HepG2 (cell line): Measurements from ENCODE around the gene SUMO1. TPM values are rescaled to one million over a fixed set of nuclear protein-coding genes. Genes with fewer than 3 reads are reported as not detected.

Experiments used
- BRCA1 ChIP-seq: sonication (generic); formaldehyde crosslinking; IDR thresholded peaks from 2 replicates; pipeline ENCODE4 v1.4.0; 2020; ENCODE audit warnings: missing genetic modification reagents
- JARID2 ChIP-seq: sonication (generic); formaldehyde crosslinking; IDR thresholded peaks from 2 replicates; pipeline ENCODE4 v1.8.1; 2023; ENCODE audit warnings: missing genetic modification reagents, inconsistent platforms; ENCODE audit not compliant: insufficient replicate concordance
- KMT2A ChIP-seq: sonication (generic); formaldehyde crosslinking; IDR thresholded peaks from 2 replicates; pipeline ENCODE4 v1.4.0; 2020; ENCODE audit warnings: missing genetic modification reagents
- MEF2D ChIP-seq: sonication (generic); formaldehyde crosslinking; IDR thresholded peaks from 2 replicates; pipeline ENCODE4 v1.5.1; 2020; ENCODE audit warnings: mild to moderate bottlenecking, missing genetic modification reagents
- MTERF4 ChIP-seq: sonication (generic); formaldehyde crosslinking; IDR thresholded peaks from 2 replicates; pipeline ENCODE4 v1.8.0; 2023; ENCODE audit warnings: mild to moderate bottlenecking, missing genetic modification reagents
- NCOR1 ChIP-seq: fragments of 200-600 bp; sonication (generic); IDR thresholded peaks from 2 replicates; pipeline ENCODE4 v1.7.0; 2017; ENCODE audit warnings: antibody characterized with exemption, low read length, borderline replicate concordance
- NR0B2 ChIP-seq: sonication (generic); formaldehyde crosslinking; IDR thresholded peaks from 2 replicates; pipeline ENCODE4 v1.4.0; 2020; ENCODE audit warnings: mild to moderate bottlenecking, missing genetic modification reagents
- POLR2AphosphoS2 ChIP-seq: IDR thresholded peaks from 2 replicates; pipeline ENCODE4 v1.6.1; 2011; ENCODE audit warnings: low read depth, low read length, improper control_type of control experiment
- STAT5B ChIP-seq: sonication (generic); formaldehyde crosslinking; IDR thresholded peaks from 2 replicates; pipeline ENCODE4 v1.4.0; 2020; ENCODE audit warnings: missing genetic modification reagents
- SUZ12 ChIP-seq: fragments of 150-350 bp; IDR thresholded peaks from 2 replicates; pipeline ENCODE4 v1.6.1; 2014; ENCODE audit warnings: low read depth, low read length
- TEAD2 ChIP-seq: sonication (generic); formaldehyde crosslinking; IDR thresholded peaks from 2 replicates; pipeline ENCODE4 v1.9.0; 2021; ENCODE audit warnings: missing genetic modification reagents
- ZBTB1 ChIP-seq: sonication (generic); formaldehyde crosslinking; IDR thresholded peaks from 2 replicates; pipeline ENCODE4 v1.4.0; 2020; ENCODE audit warnings: missing genetic modification reagents, borderline replicate concordance
- ZNF207 ChIP-seq: fragments of 450-650 bp; IDR thresholded peaks from 2 replicates; pipeline ENCODE4 v1.6.1; 2016; ENCODE audit warnings: antibody characterized with exemption, borderline replicate concordance
- ZNF263 ChIP-seq: sonication (generic); formaldehyde crosslinking; IDR thresholded peaks from 2 replicates; pipeline ENCODE4 v1.4.0; 2020; ENCODE audit warnings: missing genetic modification reagents
- ZNF343 ChIP-seq: sonication (generic); formaldehyde crosslinking; IDR thresholded peaks from 2 replicates; pipeline ENCODE4 v1.4.0; 2020; ENCODE audit warnings: mild to moderate bottlenecking, missing genetic modification reagents
- ZNF564 ChIP-seq: sonication (generic); formaldehyde crosslinking; IDR thresholded peaks from 2 replicates; pipeline ENCODE4 v1.8.1; 2023; ENCODE audit warnings: mild to moderate bottlenecking, missing genetic modification reagents
- ZNF574 ChIP-seq: sonication (generic); formaldehyde crosslinking; IDR thresholded peaks from 2 replicates; pipeline ENCODE4 v1.4.0; 2020; ENCODE audit warnings: missing genetic modification reagents
- ZNF589 ChIP-seq: sonication (generic); formaldehyde crosslinking; conservative IDR thresholded peaks from 2 replicates; pipeline ENCODE4 v1.8.0; 2022; ENCODE audit warnings: mild to moderate bottlenecking, moderate library complexity, missing genetic modification reagents
- ZNF660 ChIP-seq: sonication (generic); formaldehyde crosslinking; IDR thresholded peaks from 2 replicates; pipeline ENCODE4 v1.5.1; 2020; ENCODE audit warnings: mild to moderate bottlenecking, low read depth, missing genetic modification reagents, borderline replicate concordance
- ZNF672 ChIP-seq: sonication (generic); formaldehyde crosslinking; IDR thresholded peaks from 2 replicates; pipeline ENCODE4 v1.8.1; 2022; ENCODE audit warnings: missing genetic modification reagents
- ZNF703 ChIP-seq: sonication (generic); formaldehyde crosslinking; IDR thresholded peaks from 2 replicates; pipeline ENCODE4 v1.5.1; 2020; ENCODE audit warnings: missing genetic modification reagents, mild to moderate bottlenecking, moderate library complexity, borderline replicate concordance
- ZNF75D ChIP-seq: sonication (generic); formaldehyde crosslinking; IDR thresholded peaks from 2 replicates; pipeline ENCODE4 v1.8.1; 2023; ENCODE audit warnings: missing genetic modification reagents, mild to moderate bottlenecking, borderline replicate concordance
- ZNF768 ChIP-seq: sonication (generic); formaldehyde crosslinking; IDR thresholded peaks from 2 replicates; pipeline ENCODE4 v1.4.0; 2020; ENCODE audit warnings: missing genetic modification reagents
- polyA plus RNA-seq, 8 experiments: library from polyadenylated mRNA; depleted of rRNA in 3 of 8; stranded (reverse) in 7 of 8; unstranded in 1 of 8; fragments of >200 nt; fragmentation: Illumina TruSeq in 4 of 8; extraction: Trizol in 4 of 8; gene quantifications; 2 replicates each; pipeline versions ENCODE4 v1.2.1 to v1.2.3, GENCODE V29; 2011 to 2016; ENCODE audit warnings: low read depth in 4 of 8, missing spikeins in 1 of 8, mixed read lengths in 1 of 8; ENCODE audit not compliant: insufficient read depth in 1 of 8
- total RNA-seq, 5 experiments: library from RNA; depleted of rRNA; stranded (reverse); fragments of >200 nt; fragmentation: Illumina TruSeq; extraction: Trizol; gene quantifications; 2 replicates each; pipeline ENCODE4 v1.2.3, GENCODE V29; 2016; ENCODE audit warnings: low read depth in 1 of 5
- TF ChIP-seq, protein P1 (sequence below): sonication (generic); formaldehyde crosslinking; IDR thresholded peaks from 2 replicates; pipeline ENCODE4 v1.5.0; 2020; ENCODE audit warnings: missing genetic modification reagents
- TF ChIP-seq, protein P2 (sequence below): sonication (generic); formaldehyde crosslinking; IDR thresholded peaks from 2 replicates; pipeline ENCODE4 v1.8.1; 2023; ENCODE audit warnings: missing genetic modification reagents, mild to moderate bottlenecking, borderline replicate concordance

Gene SUMO1
- total and polyA plus RNA-seq, 2 of the 13 experiments (the other 11 are each of a cell fraction or from before 2014, with no cell fraction given) = 101 to 173 TPM

DNA sequence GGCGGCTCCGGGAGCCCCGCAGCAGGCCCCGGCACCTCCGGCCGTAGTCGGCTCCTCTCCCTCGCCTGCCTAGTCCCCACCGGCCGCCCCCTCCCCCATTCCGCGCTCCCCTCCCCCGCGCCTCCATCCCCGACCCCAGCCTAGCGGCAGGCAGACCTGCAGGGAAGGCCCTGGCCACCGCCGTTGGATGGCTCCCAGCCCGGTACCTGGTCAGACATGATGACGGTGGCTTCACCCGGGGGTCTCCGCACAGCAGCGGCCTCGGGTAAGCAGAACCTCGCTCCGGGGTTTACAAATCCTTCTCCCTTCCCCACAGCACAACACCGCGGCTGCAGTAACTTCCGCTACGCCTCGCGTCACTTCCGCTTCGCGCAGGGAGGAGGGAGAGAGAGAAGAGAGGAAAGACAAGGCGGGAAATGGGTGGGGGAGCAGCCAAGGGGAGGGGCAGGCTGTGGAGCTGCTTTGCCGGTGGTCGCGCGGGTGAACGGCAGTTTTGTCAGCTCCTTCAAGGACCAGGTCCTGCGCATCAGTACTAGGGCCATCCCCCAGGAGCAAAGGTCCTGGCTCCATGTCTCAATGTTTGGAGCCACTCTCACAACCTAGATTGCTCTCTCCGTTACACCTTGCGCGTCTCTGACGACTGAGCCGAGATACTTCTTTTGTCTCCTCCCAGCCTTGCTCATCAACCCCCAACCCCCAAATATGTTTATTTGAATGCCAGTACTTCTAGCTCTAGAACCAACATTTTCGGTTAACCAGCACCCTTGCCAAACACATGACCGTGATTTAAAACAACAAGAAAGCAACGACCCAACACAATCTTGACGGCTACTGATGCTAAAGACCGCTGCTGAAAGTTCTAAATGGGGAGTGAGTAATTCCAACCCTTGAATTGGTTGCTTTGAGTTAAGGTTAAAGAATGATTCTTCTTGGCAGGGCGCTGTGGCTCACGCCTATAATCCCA is at the start of gene SUMO1 (continued):
- TF ChIP-seq ZNF672 (CRISPR knock-in tag) = no peak
- no peak; the same call in 1 of the 2 replicates for TF ChIP-seq ZNF564 (CRISPR knock-in tag)
- TF ChIP-seq NCOR1 = no peak
- TF ChIP-seq, protein P1, sequence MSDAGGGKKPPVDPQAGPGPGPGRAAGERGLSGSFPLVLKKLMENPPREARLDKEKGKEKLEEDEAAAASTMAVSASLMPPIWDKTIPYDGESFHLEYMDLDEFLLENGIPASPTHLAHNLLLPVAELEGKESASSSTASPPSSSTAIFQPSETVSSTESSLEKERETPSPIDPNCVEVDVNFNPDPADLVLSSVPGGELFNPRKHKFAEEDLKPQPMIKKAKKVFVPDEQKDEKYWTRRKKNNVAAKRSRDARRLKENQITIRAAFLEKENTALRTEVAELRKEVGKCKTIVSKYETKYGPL (CRISPR knock-in tag) = 0 out of 2 replicates have a peak, but pooled peaks have one; percentile 21
- no peak for TF ChIP-seq ZBTB1 (CRISPR knock-in tag)
- no peak for TF ChIP-seq POLR2AphosphoS2
- no peak for TF ChIP-seq SUZ12
- TF ChIP-seq, protein P2, sequence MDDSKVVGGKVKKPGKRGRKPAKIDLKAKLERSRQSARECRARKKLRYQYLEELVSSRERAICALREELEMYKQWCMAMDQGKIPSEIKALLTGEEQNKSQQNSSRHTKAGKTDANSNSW = no peak; the same call in 1 of the 2 replicates
- TF ChIP-seq NR0B2 (CRISPR knock-in tag) = peak; percentile 83
- TF ChIP-seq ZNF660 (CRISPR knock-in tag) = no peak
- TF ChIP-seq KMT2A (CRISPR knock-in tag) = peak; percentile 69; the same call in 1 of the 2 replicates
- no peak for TF ChIP-seq ZNF207
- TF ChIP-seq ZNF343 = no peak
- TF ChIP-seq TEAD2 (CRISPR knock-in tag) = no peak
- no peak for TF ChIP-seq ZNF75D
- TF ChIP-seq ZNF703 = no peak
- peak; percentile 47 for TF ChIP-seq JARID2 (CRISPR knock-in tag)
- TF ChIP-seq ZNF768 (CRISPR knock-in tag) = 0 out of 2 replicates have a peak, but pooled peaks have one; percentile 13
- peak; percentile 68; the same call in 1 of the 2 replicates for TF ChIP-seq MEF2D (CRISPR knock-in tag)
- TF ChIP-seq MTERF4 (CRISPR knock-in tag) = no peak
- TF ChIP-seq ZNF263 = peak; percentile 91
- TF ChIP-seq STAT5B (CRISPR knock-in tag) = 0 out of 2 replicates have a peak, but pooled peaks have one; percentile 10
- peak; percentile 86 for TF ChIP-seq ZNF574
- TF ChIP-seq ZNF589 = peak; percentile 96
- TF ChIP-seq BRCA1 = no peak
